Right lobe of liver (tissue), 6 donors: ENCODE results near the gene KIAA0513. TPM values are rescaled to one million over a fixed set of nuclear protein-coding genes. Genes with fewer than 3 reads are reported as not detected.
A peak's percentile ranks its signal among the peaks of the same experiment; 100 is the strongest.

Experiments used
- ATAC-seq, 4 donors: fragments of 200-7000 bp; cut with Tn5 transposase; one replicate each; pipeline ENCODE4 v1.9.1; 2020; ENCODE audit warnings: mild to moderate bottlenecking in 4 of 4, moderate library complexity in 4 of 4
- DNase-seq, 3 donors: peaks; one replicate each; pipeline ENCODE4 v3.0.0-alpha.2; 2020
- H3K27ac ChIP-seq, 3 donors: fragments of 200-600 bp; one replicate each; pipeline ENCODE4 v1.8.0; 2022
- H3K27me3 ChIP-seq, 2 donors: fragments of 200-600 bp; one replicate each; pipeline ENCODE4 v1.8.0; 2022
- H3K36me3 ChIP-seq, 4 donors: fragments of 200-600 bp; sonication (generic) in 1 of 4; one replicate each; pipeline versions ENCODE4 v1.5.1 to v1.8.0; 2017 to 2022; ENCODE audit warnings: control low read depth in 1 of 4
- H3K4me1 ChIP-seq, 4 donors: fragments of 200-600 bp; sonication (generic) in 1 of 4; one replicate each; pipeline versions ENCODE4 v1.5.1 to v1.8.0; 2017 to 2022; ENCODE audit warnings: control low read depth in 1 of 4
- H3K4me3 ChIP-seq, 3 donors: fragments of 200-600 bp; one replicate each; pipeline ENCODE4 v1.8.0; 2022
- H3K9me3 ChIP-seq, 4 donors: fragments of 200-600 bp; sonication (generic) in 1 of 4; one replicate each; pipeline versions ENCODE4 v1.5.1 to v1.8.0; 2017 to 2022; ENCODE audit warnings: control low read depth in 1 of 4
- CTCF ChIP-seq, 4 donors: fragments of 200-600 bp in 3 of 4; fragments of 450-650 bp in 1 of 4; IDR thresholded peaks; one replicate each; pipeline versions ENCODE4 v1.5.1 to v1.8.0; 2016 to 2022; ENCODE audit warnings: antibody characterized with exemption in 4 of 4, mild to moderate bottlenecking in 2 of 4
- POLR2A ChIP-seq: fragments of 450-650 bp; IDR thresholded peaks from one replicate; pipeline ENCODE4 v1.6.1; 2017; ENCODE audit warnings: antibody characterized with exemption, mild to moderate bottlenecking
- WGBS: methylation state at CpG from one replicate; pipeline ENCODE4 v1.1.6; 2018; ENCODE audit warnings: low coverage, low lambda C conversion rate; ENCODE audit not compliant: insufficient coverage; ENCODE audit errors: missing lambda C conversion rate; 5-methylcytosine and 5-hydroxymethylcytosine counted together
- intact Hi-C, 2 donors: fragments of 100-400 bp; cut with DNase I; formaldehyde crosslinking; loops; one replicate each; pipeline versions ENCODE4 v1.11.2 to v1.14.1; 2022
- total RNA-seq, 6 experiments: library from RNA; depleted of rRNA in 2 of 6; stranded (reverse); fragments of >200 nt in 2 of 6; fragmentation: NEBNext Ultra II Directional in 3 of 6; extraction: Animal tissue kit (Norgen Biotek cat#: 25700) in 3 of 6; gene quantifications; one replicate each; pipeline versions ENCODE4 v1.1.0 to v1.2.4, GENCODE V29; 2016 to 2023
- donor health status: DM: no; HTN: yes; CAD: no.
- donor health status: DM: no; HTN: no; CAD: no.
- donor health status: DM: no; HTN: no; CAD: no.
- donor health status: DM: no; HTN: yes; CAD: no.
- donor health status: DM: no; HTN: yes; CAD: no.

Gene KIAA0513
- total RNA-seq, 6 experiments from 2014 or later = 2.6 to 7.4 (median 4.7) TPM

- 47% methylated on average over 6 of the region's 8 CpGs for WGBS
- DNase-seq (peak in 2 of 3 donors; percentile 82 to 85), ATAC-seq (peak; percentile 61 to 79 (median 74))
- H3K4me3 ChIP-seq = no peak overlapping the region
- intact Hi-C loops = no loop called here
- no peaks in the 10 kb centered on the region for H3K36me3 ChIP-seq
- H3K4me1 ChIP-seq = peaks cover 0 to 10% (median 5%) of the 10 kb centered on the region in 4 donors
- no peaks in the 10 kb centered on the region for H3K9me3 ChIP-seq
- no peaks in the 10 kb centered on the region for H3K27me3 ChIP-seq
- no peak overlapping the region for H3K27ac ChIP-seq
- no peak for TF ChIP-seq CTCF (IDR thresholded peaks at IDR 0.05)
Measured at GRCh38 chr16:85090873-85091521, 63.4 kb downstream of the KIAA0513 start.

- H3K27ac ChIP-seq = no peak overlapping the region
- intact Hi-C loops = no loop called here
- TF ChIP-seq POLR2A (no peak), CTCF (IDR thresholded peaks at IDR 0.05) (no peak)
- no peak overlapping the region for H3K4me3 ChIP-seq
- no peaks in the 10 kb centered on the region for H3K27me3 ChIP-seq
- no peak for DNase-seq
- H3K36me3 ChIP-seq = no peaks in the 10 kb centered on the region
- no peaks in the 10 kb centered on the region for H3K9me3 ChIP-seq
- H3K4me1 ChIP-seq = peaks cover 0 to 10% (median 5%) of the 10 kb centered on the region in 4 donors
- WGBS = 80% methylated on average over 6 of the region's 7 CpGs
- no peak for ATAC-seq
Measured at GRCh38 chr16:85091522-85091910, 63.9 kb downstream of the KIAA0513 start.

- DNase-seq = no peak
- intact Hi-C loops = no loop called here
- Histone ChIP-seq H3K4me3 (no peak overlapping the region), H3K27ac (no peak overlapping the region), H3K4me1 (peaks cover 0 to 10% (median 5%) of the 10 kb centered on the region in 4 donors), H3K9me3 (no peaks in the 10 kb centered on the region), H3K27me3 (no peaks in the 10 kb centered on the region), H3K36me3 (no peaks in the 10 kb centered on the region)
- no peak for ATAC-seq
- WGBS = 74% methylated on average over 5 of the region's 9 CpGs
- TF ChIP-seq CTCF (IDR thresholded peaks at IDR 0.05) (no peak), POLR2A (no peak)
Measured at GRCh38 chr16:85092309-85092708, 64.7 kb downstream of the KIAA0513 start.

DNA sequence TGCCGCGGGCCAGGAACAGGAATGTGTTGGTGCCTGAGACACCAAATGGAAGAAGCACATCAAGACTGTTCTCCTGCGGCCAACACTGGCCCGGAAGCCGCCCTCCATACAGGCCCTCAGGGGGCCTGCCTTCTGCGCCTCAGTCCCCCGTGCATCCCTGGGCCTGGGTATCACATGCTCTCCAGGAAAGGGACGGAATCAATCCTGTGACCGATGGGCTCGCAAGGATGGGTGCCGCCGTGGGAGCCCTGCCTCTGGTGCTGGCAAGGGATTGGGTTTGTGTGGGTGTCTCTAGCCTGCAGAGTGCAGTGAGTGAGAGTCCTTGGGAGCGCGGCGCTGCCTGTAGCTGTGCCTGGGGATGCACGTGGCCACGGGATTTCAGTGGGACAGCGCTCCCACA lies 65.3 kb downstream of the KIAA0513 start:
- intact Hi-C loops = no loop called here
- no peak for DNase-seq
- no peak for ATAC-seq
- WGBS = 81% methylated on average over 11 of the region's 18 CpGs
- H3K27ac ChIP-seq = no peak overlapping the region
- H3K27me3 ChIP-seq = no peaks in the 10 kb centered on the region
- TF ChIP-seq POLR2A (no peak), CTCF (IDR thresholded peaks at IDR 0.05) (no peak)
- H3K4me3 ChIP-seq = no peak overlapping the region
- peaks cover 0 to 10% (median 5%) of the 10 kb centered on the region in 4 donors for H3K4me1 ChIP-seq
- no peaks in the 10 kb centered on the region for H3K36me3 ChIP-seq
- H3K9me3 ChIP-seq = no peaks in the 10 kb centered on the region
